GM21717 (cell line): ENCODE measurements around the gene NCBP2.
A peak's percentile ranks its signal among the peaks of the same experiment; 100 is the strongest.

ENCODE experiments used
- ATAC-seq: cut with Tn5 transposase; IDR thresholded peaks from one replicate; pipeline ENCODE4 v1.9.1; 2021; ENCODE audit warnings: mild to moderate bottlenecking, moderate library complexity; ENCODE audit not compliant: unreplicated experiment

The NCBP2 gene

GRCh38 chr3:196942226-196942914, at the start of gene NCBP2:
TSS of gene NCBP2 (minus strand) at chr3:196942528. CDS start at chr3:196942503, 25 bp downstream.
- ATAC-seq = peak; percentile 91

- ATAC-seq = no peak
Observed at GRCh38 chr3:196991581-196992460, 49.5 kb upstream of the NCBP2 start.

- no peak for ATAC-seq
Observed at GRCh38 chr3:196990601-196991007, 48.3 kb upstream of the NCBP2 start.

GRCh38 chr3:196989721-196990262, 47.5 kb upstream of the NCBP2 start:
- ATAC-seq = no peak

- no peak for ATAC-seq
Observed at GRCh38 chr3:196988241-196989029, 46.1 kb upstream of the NCBP2 start.

- no peak for ATAC-seq
Observed at GRCh38 chr3:196987022-196987421, 44.7 kb upstream of the NCBP2 start.

GRCh38 chr3:196985954-196986885, 43.9 kb upstream of the NCBP2 start:
- ATAC-seq = no peak

- ATAC-seq = no peak
Observed at GRCh38 chr3:196985298-196985697, 43.0 kb upstream of the NCBP2 start.

GRCh38 chr3:196983186-196983585, 40.9 kb upstream of the NCBP2 start:
- no peak for ATAC-seq

- ATAC-seq = no peak
Observed at GRCh38 chr3:196981657-196982056, 39.3 kb upstream of the NCBP2 start.

- no peak for ATAC-seq
Observed at GRCh38 chr3:196979545-196979944, 37.2 kb upstream of the NCBP2 start.

- ATAC-seq = no peak
Observed at GRCh38 chr3:196976941-196977340, 34.6 kb upstream of the NCBP2 start.

- ATAC-seq = no peak
Observed at GRCh38 chr3:196975349-196975748, 33.0 kb upstream of the NCBP2 start.

- no peak for ATAC-seq
Observed at GRCh38 chr3:196974661-196975060, 32.3 kb upstream of the NCBP2 start.

GRCh38 chr3:196971094-196971698, 28.9 kb upstream of the NCBP2 start:
- ATAC-seq = no peak

- ATAC-seq = no peak
Observed at GRCh38 chr3:196970547-196971093, 28.3 kb upstream of the NCBP2 start.

GRCh38 chr3:196969660-196970546, 27.6 kb upstream of the NCBP2 start:
- peak; percentile 58 for ATAC-seq

- ATAC-seq = peak; percentile 36
Observed at GRCh38 chr3:196969134-196969659, 26.9 kb upstream of the NCBP2 start.
